Heart right ventricle (tissue), 16 donors: ENCODE data around the gene TMEM247. TPM values are rescaled to one million over a fixed set of nuclear protein-coding genes. Genes with fewer than 3 reads are reported as not detected.
A peak's percentile ranks its signal among the peaks of the same experiment; 100 is the strongest.

Experiments
- ATAC-seq, 8 donors: fragments of 200-7000 bp; cut with Tn5 transposase; one replicate each; pipeline ENCODE4 v1.9.1; 2020; ENCODE audit warnings: mild to moderate bottlenecking in 8 of 8, moderate library complexity in 8 of 8, moderate number of reproducible peaks in 1 of 8
- DNase-seq, 2 donors: peaks; one replicate each; pipeline ENCODE4 v3.0.0-alpha.2; 2020
- H3K27ac ChIP-seq, 10 donors: fragments of 200-600 bp; sonication (generic) in 2 of 10; one replicate each; pipeline versions ENCODE4 v1.5.0 to v1.8.0; 2020 to 2022; ENCODE audit warnings: mild to moderate bottlenecking in 3 of 10
- H3K27me3 ChIP-seq, 7 donors: fragments of 200-600 bp; one replicate each; pipeline ENCODE4 v1.8.0; 2021 to 2022; ENCODE audit warnings: mild to moderate bottlenecking in 2 of 7
- H3K36me3 ChIP-seq, 9 donors: fragments of 200-600 bp; sonication (generic) in 1 of 9; one replicate each; pipeline versions ENCODE4 v1.5.0 to v1.8.0; 2020 to 2022; ENCODE audit warnings: mild to moderate bottlenecking in 2 of 9
- H3K4me1 ChIP-seq, 9 donors: fragments of 200-600 bp; sonication (generic) in 1 of 9; one replicate each; pipeline versions ENCODE4 v1.5.0 to v1.8.0; 2020 to 2022; ENCODE audit warnings: mild to moderate bottlenecking in 4 of 9
- H3K4me3 ChIP-seq, 10 donors: fragments of 200-600 bp; sonication (generic) in 2 of 10; one replicate each; pipeline versions ENCODE4 v1.5.0 to v1.8.0; 2020 to 2022; ENCODE audit warnings: mild to moderate bottlenecking in 7 of 10, moderate library complexity in 2 of 10
- H3K9me3 ChIP-seq, 11 donors: fragments of 200-600 bp in 10 of 11; sonication (generic) in 2 of 11; one replicate each; pipeline versions ENCODE4 v1.5.0 to v1.8.0; 2013 to 2022; ENCODE audit warnings: mild to moderate bottlenecking in 2 of 11, control low read depth in 1 of 11, moderate library complexity in 1 of 11
- WGBS, 2 donors: extraction: QIAGEN DNeasy Blood & Tissue Kit; methylation state at CpG; one replicate each; pipeline ENCODE4 v1.1.7; 2013; ENCODE audit warnings: inconsistent platforms in 1 of 2; 5-methylcytosine and 5-hydroxymethylcytosine counted together
- intact Hi-C, 10 donors: fragments of 100-400 bp; cut with DNase I; formaldehyde crosslinking; loops; one replicate each; pipeline versions ENCODE4 v1.11.1 to v1.14.2; 2022
- long read RNA-seq, 3 donors: library from polyadenylated mRNA; unstranded; transcript quantifications; one replicate each; pipeline ENCODE4 v2.0.0, GENCODE V29; 2020 to 2021
- polyA plus RNA-seq, 2 donors: library from polyadenylated mRNA; stranded (reverse); fragments of 200-250 nt; gene quantifications; one replicate each; pipeline ENCODE4 v1.2.3, GENCODE V29; 2013
- total RNA-seq, 10 donors: library from RNA; stranded (reverse); fragmentation: NEBNext Ultra II Directional in 3 of 10; extraction: Animal tissue kit (Norgen Biotek cat#: 25700) in 3 of 10; gene quantifications; one replicate each; pipeline versions ENCODE4 v1.2.1 to v1.2.4, GENCODE V29; 2021 to 2023
- TF ChIP-seq, protein P1 (sequence below), 9 donors: fragments of 200-600 bp; sonication (generic) in 2 of 9; IDR thresholded peaks; one replicate each; pipeline versions ENCODE4 v1.5.0 to v1.8.0; 2021 to 2022; ENCODE audit warnings: antibody characterized with exemption in 9 of 9, mild to moderate bottlenecking in 5 of 9, moderate library complexity in 1 of 9
- donor health status: Arrhythmogenic right ventricular cardiomyopathy.
- donor health status: ischemic (EF 13 %, LVEDD 7.1; RV severe dilation, severe dysfunction).
- donor health status: healthy with polysubstance abuse.
- donor health status: DM: no; HTN: yes; CAD: no.
- donor health status: DM: no; HTN: no; CAD: no.
- donor health status: ischemic (EF 25% LVEDD 6.9; RV normal size, moderate dysfunction).
- donor health status: ischemic (EF 25% LVEDD 5.7; RV mildly dilated, moderate dysfunction).
- donor health status: healthy.
- donor health status: DM: yes; HTN: yes; CAD: no.
- donor health status: Ischemic cardiomyopathy.
- donor health status: ischemic (EF 35%, LVEDD 5.7; RV mildly dilated, moderate dysfunction).
- donor health status: nonischemic (EF 11% LVEDD 7.7; RV severe dilation, severe dysfunction).
- donor health status: DM: yes; HTN: yes; CAD: no.
- donor health status: PGD.
- donor health status: ischemic (EF 29% LVEDD 5.4; RV normal size, mild dysfunction).
- donor health status: nonischemic (EF 23%, LVEDD 6.1; RV moderate dilation, normal function).

TMEM247 gene
- total RNA-seq (not detected), polyA plus RNA-seq (not detected)
- long read RNA-seq, donor 1: 0 reads
- long read RNA-seq, donor 2: 0 reads
- long read RNA-seq, donor 3: 0 reads

DNA sequence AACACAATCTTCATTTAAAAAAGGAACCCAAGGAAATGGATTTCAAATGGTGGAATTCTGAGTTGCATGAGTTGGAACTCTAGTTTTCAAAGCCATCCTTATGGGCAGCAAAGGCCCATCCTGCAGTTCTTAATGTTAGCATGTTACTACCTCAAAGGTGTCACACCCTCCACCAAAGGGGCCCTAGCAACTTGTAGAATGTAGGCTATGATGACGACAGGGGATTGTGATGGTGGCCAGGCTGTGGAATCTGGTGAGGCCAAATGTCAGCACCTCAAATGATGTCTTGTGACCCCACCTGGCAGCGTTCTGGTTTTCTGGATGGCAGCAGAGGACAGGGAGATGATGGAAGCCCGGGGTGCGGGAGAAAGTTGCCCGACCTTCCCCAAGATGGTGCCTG lies at the start of gene TMEM247:
Gene TMEM247, plus strand, starts transcription at position 301 of the 400 bp plus-strand sequence.
- 77 to 78% methylated on average over 5 of the region's 5 CpGs for WGBS, 2 donors
- Histone ChIP-seq H3K4me3 (no peak within 1 kb of the TSS), H3K27me3 (no peaks in the 10 kb centered on the region), H3K4me1 (peaks cover 0 to 15% (median 0%) of the 10 kb centered on the region in 9 donors), H3K36me3 (no peaks in the 10 kb centered on the region), H3K27ac (no peak within 1 kb of the TSS), H3K9me3 (no peaks in the 10 kb centered on the region)
- TF ChIP-seq, protein P1, sequence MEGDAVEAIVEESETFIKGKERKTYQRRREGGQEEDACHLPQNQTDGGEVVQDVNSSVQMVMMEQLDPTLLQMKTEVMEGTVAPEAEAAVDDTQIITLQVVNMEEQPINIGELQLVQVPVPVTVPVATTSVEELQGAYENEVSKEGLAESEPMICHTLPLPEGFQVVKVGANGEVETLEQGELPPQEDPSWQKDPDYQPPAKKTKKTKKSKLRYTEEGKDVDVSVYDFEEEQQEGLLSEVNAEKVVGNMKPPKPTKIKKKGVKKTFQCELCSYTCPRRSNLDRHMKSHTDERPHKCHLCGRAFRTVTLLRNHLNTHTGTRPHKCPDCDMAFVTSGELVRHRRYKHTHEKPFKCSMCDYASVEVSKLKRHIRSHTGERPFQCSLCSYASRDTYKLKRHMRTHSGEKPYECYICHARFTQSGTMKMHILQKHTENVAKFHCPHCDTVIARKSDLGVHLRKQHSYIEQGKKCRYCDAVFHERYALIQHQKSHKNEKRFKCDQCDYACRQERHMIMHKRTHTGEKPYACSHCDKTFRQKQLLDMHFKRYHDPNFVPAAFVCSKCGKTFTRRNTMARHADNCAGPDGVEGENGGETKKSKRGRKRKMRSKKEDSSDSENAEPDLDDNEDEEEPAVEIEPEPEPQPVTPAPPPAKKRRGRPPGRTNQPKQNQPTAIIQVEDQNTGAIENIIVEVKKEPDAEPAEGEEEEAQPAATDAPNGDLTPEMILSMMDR (IDR thresholded peaks at IDR 0.05): no peak
- intact Hi-C loops: no loop called here
- ATAC-seq (peak in 1 of 8 donors; percentile 22), DNase-seq (no peak)

DNA sequence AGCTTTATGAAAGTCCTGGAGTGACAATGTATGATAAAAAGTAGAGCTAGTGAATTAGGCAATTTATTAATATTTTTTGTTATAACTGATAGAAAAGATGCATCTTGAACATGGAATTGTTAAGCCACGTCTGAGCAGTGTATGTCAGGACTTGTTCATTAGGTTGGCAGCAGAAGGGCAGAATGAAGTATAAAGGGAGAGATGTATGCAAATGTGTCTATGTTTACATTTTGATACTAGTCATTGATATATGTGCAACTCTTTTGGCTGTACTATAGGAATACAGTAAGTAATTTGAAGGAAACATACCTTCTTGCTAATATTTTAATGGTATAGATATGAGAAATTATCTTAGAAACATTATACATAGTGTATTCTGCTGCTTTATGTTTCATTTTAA lies 49.0 kb upstream of the TMEM247 start:
- TF ChIP-seq, protein P1 (IDR thresholded peaks at IDR 0.05): no peak
- no peaks in the 10 kb centered on the region for H3K27me3 ChIP-seq
- peaks cover 0 to 8% (median 0%) of the 10 kb centered on the region in 11 donors for H3K9me3 ChIP-seq
- no peak overlapping the region for H3K27ac ChIP-seq
- no peak overlapping the region for H3K4me3 ChIP-seq
- DNase-seq (no peak), ATAC-seq (no peak)
- no peaks in the 10 kb centered on the region for H3K36me3 ChIP-seq
- H3K4me1 ChIP-seq: peaks cover 0 to 12% (median 2%) of the 10 kb centered on the region in 9 donors
- intact Hi-C loops: no loop called here
- WGBS, 2 donors: 89 to 91% methylated on average over 1 of the region's 1 CpG

DNA sequence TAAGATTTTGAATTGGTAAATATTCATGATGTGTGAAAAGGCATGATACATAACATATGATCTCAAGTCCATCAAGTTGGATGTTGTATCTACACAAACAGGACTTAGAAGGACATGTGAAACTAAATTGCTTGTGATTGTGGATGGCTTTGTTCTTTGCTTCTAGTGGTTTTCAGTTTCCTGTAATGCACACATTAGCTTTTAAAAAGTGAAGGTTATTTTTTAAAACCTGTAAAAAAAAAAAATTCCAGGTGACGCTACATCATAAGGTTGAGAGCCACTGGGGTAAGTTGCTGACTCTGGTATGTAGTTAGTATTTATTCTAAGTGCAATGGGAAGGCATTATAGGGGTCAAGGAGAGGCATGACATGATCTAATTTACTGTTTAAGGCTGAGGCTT lies 48.4 kb upstream of the TMEM247 start:
- no peak for DNase-seq
- intact Hi-C loops: no loop called here
- TF ChIP-seq, protein P1 (IDR thresholded peaks at IDR 0.05): no peak
- WGBS, 2 donors: 42 to 90% methylated on average over 1 of the region's 1 CpG
- H3K4me3 ChIP-seq: no peak overlapping the region
- no peak overlapping the region for H3K27ac ChIP-seq
- peaks cover 0 to 8% (median 0%) of the 10 kb centered on the region in 11 donors for H3K9me3 ChIP-seq
- no peaks in the 10 kb centered on the region for H3K27me3 ChIP-seq
- H3K4me1 ChIP-seq: peaks cover 0 to 18% (median 7%) of the 10 kb centered on the region in 9 donors
- no peaks in the 10 kb centered on the region for H3K36me3 ChIP-seq
- ATAC-seq: no peak

DNA sequence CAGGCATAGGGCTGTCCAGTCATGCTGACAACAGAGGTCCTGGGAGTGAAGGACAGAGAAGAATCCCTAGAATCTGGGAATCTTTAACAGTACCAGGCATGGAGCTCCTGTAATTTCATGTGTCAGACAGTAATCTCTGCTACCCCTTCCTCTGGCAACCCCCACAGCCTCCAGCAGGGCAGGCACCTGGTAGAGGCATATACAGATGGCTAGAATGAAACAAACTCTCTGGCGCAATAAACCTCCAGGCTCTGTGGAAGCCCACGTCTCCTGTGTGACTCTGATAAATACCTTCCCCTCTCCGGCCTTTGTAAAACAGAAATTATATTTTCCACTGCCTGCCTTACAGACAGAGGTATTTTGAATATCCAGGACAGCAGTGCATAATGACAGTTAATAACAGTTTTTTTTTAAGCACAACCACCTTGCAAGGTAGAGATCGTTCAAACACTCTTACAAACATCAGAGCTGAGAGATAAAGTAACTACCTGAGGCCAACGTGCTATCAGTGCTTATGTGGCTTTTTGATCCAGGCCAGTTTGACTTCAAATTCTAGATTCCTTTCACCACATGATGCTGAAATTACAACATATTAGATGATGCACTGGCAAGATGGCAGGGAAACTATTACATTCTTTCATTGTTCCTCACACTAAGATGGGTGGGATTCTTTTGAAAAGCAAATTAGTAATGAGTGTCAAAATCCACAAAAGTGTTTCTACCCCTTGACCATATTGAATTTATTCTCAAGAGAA lies 47.7 kb upstream of the TMEM247 start:
- no peak for ATAC-seq
- Histone ChIP-seq H3K9me3 (peaks cover 0 to 8% (median 0%) of the 10 kb centered on the region in 11 donors), H3K4me3 (no peak overlapping the region), H3K27me3 (no peaks in the 10 kb centered on the region), H3K27ac (no peak overlapping the region), H3K36me3 (no peaks in the 10 kb centered on the region), H3K4me1 (peaks cover 0 to 21% (median 10%) of the 10 kb centered on the region in 9 donors)
- intact Hi-C loops: no loop called here
- WGBS, 2 donors: 73 to 77% methylated on average over 5 of the region's 5 CpGs
- TF ChIP-seq, protein P1 (IDR thresholded peaks at IDR 0.05): no peak
- no peak for DNase-seq
